GM18499 (cell line): ENCODE data around the gene EARS2.
"Not testable (repeated sequence)": the region's sequence is repeated elsewhere in the genome, so short reads cannot be mapped to it uniquely, and the experiment has no call there.

Source experiments
- ATAC-seq: cut with Tn5 transposase; IDR thresholded peaks from one replicate; pipeline ENCODE4 v1.9.1; 2021; ENCODE audit warnings: moderate number of reproducible peaks; ENCODE audit not compliant: insufficient read depth, unreplicated experiment

The EARS2 gene

DNA sequence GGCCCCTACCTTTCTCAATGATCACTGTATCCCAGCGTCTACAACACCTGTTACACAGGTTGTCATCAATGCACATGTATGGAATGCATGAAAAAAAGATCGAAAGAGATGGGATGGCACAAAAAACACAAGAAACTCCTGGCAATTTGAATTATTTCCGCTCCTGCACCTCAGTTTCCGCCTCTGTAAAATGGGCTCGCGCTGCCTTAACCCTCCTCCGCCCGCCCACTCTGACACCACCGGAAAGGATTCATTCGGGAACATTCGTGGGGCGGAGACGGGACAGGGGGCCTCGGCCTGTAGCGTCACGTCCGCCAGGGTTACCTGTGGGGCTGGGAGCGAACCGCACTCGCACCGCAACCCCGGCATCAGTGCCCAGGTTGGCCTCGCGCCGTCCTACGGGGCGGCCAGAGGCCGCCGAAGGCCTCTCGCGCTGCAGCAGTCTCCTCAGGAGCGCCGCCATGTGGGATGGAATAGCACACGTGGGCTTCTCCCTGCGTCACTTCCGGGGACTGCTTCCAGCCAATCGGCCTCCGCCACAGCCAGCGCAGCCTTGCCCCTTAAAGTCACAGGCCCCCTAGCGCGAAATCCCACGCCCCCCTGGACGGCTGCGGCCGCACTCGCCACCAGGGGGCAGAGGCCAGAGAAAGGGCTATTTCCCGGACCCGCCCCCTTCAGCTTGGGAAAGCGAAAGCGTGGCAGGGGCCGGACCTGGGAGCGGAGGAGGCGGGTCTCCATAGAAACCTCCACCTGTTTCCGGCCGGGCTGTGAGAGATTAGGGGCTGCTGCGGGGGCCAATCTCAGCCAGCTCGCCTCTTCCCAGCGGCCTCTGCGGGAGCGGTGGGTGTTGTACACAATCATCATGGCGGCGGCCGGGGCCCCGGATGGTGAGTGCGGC is at the start of gene EARS2, which contains the start of gene UBFD1:
Gene EARS2, minus strand, starts transcription at position 470 of the 898 bp plus-strand sequence. Its CDS starts 7 bp downstream, at position 463.
Gene UBFD1, plus strand, starts transcription at position 847 of the 898 bp plus-strand sequence. Its CDS starts 16 bp downstream, at position 863.
- peak; percentile 83 for ATAC-seq

DNA sequence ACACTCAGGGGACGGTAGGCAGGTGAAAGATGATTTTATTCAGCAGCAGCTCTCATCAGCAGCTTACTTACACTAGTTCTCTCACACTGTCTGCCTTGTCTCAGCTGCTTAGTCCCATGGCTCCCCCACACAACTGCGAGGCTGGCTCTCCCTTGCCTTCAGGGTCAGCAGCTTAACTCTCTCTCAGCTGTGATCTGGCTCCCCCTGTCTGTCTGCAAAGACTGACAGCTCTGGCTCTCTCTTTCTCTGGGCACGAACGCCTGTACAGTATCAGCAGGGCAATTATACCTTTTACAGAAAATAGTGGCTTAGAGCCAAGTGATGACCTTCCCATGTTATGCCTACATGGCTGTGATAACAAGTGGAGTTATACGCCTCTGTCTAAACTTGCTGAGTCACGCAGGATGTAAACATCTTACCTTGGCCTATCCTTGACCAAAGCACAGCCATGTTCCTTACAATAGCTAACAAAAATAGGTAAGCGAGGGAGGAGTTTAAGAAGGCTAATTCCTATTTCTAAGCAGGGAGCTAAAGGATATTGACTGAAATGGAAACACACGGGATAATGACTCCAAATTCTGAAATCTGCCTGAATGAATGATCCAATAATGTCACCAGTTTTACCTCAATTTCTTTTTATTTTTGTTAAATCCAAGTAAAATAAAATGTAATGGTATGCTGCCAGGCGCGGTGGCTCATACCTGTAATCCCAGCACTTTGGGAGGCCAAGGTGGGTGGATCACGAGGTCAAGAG is 40.0 kb upstream of the EARS2 start:
- ATAC-seq, result no peak

DNA sequence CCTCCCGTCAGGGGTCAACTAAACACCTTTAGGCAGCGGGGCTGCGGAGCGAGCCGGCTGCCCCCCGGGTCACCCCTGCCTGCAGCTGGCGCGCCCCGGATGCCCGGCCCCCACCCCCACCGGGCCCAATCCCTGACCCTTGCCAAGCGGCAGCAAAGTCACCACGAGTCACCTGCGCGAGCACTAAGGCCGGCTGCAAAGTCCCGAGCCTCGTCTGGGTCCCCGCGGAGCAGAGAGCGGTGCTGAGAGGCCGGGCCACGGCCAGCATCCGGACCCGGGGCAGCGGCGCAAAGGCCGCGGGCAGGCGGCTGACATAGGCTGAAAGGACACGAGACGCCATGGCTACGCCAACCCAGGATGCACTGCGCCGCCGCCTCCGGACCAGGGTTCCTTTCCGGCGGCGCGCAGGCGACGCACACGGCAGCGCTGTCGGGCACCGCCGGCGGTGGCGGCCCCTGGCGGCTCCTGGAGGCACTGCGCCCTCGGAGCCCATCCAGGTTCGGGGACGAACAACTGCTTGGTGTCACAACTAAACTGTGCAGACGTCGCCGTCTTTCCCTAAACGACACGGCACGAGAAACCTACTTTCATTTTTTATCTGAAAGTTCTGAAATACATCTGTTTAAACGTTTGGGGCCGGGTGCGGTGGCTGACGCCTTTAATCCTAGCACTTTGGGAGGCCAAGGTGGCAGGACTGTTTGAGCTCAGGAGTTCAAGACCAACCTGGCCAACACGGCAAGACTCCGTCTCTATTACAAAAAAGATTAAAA is 39.0 kb upstream of the EARS2 start, which contains the start of gene NDUFAB1:
Gene NDUFAB1, minus strand, starts transcription at position 366 of the 770 bp plus-strand sequence. Its CDS starts 26 bp downstream, at position 340.
- peak; percentile 46 for ATAC-seq

DNA sequence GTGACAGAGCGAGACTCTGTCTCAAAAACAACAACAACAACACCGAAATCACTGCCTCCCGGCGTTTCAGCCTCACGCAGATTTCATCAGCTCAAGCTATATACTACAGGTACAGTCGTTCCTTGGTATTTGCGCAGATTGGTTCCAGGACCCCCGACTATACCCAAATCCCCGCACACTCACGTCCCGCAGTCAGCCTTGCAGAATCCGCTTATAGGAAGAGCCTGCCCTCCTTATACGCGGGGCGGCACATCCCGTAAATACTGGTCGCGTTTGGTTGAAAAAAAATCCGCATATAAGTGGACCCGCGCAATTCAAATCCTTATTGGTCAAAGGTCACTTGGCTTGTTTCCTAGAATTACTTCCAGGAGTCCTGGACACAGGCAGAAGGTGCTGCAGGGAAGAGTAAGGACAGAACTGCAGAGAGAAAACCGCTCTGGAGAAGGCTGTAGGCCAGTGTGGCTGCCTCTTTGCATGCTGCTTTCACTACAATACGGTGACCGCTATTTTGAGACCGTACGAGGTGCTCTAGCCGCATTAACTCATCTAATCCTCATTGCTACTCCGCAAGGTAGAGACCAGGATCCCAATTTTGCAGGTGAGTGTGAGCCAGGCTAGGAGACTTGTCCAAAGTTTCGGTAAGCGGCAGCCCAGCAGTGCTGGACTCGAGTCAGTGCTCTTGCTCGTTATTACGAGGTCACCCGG is 38.2 kb upstream of the EARS2 start:
- no peak for ATAC-seq

DNA sequence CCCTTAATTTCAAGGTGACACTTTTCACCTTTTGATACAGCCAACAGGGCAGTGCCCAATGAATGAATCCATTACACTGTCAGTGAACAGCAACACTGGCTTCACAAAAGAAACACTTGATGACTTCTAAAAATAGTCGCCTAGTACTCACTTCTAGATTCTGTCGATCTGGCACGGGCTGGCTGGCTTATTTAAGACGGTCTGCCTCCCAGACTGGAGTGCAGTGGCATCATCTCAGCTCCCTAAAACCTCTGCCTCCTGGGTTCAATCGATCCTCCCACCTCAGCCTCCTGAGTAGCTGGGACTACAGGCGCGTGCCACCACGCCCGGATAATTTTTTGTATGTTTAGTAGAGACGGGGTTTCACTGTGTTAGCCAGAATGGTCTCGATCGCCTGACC is 37.0 kb upstream of the EARS2 start:
- no peak for ATAC-seq

DNA sequence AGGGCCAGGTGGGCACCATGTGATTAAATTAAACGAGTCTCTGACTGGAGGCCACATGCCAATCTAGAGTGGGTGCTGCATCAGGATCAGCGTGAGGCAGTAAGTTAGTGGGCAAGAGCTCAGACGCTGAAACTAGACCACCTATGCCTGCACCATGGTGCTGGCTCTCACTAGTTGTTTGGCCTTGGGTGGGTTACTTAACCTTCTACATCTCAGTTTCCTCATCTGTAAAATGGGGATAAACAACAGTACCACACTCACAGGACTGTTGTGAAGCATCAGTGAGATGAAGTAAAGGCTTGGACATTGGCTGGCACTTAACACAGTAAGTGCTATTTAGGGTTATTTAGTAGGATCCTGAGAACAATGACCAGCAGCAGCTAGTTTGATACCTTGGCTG is 33.0 kb upstream of the EARS2 start:
- no peak for ATAC-seq

DNA sequence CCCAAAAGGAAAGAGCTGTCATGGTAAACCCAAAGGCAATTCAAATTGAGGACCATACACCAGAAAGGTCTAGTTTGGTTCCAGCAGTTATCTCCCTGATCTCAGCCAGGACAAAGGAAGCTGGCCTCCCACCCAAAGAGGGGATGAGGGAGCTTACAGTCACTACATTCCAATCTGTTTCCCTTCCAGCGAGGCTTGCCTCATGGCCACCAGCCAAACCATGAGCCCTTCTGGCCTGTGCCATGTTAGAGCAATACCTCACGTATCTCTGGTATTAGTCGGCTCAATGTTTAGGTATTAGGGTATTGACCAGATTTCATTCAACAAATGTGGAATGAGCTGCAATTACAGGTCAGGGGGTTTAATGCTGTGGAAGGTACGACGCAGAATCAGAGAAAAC is 30.6 kb upstream of the EARS2 start:
- ATAC-seq, result no peak

DNA sequence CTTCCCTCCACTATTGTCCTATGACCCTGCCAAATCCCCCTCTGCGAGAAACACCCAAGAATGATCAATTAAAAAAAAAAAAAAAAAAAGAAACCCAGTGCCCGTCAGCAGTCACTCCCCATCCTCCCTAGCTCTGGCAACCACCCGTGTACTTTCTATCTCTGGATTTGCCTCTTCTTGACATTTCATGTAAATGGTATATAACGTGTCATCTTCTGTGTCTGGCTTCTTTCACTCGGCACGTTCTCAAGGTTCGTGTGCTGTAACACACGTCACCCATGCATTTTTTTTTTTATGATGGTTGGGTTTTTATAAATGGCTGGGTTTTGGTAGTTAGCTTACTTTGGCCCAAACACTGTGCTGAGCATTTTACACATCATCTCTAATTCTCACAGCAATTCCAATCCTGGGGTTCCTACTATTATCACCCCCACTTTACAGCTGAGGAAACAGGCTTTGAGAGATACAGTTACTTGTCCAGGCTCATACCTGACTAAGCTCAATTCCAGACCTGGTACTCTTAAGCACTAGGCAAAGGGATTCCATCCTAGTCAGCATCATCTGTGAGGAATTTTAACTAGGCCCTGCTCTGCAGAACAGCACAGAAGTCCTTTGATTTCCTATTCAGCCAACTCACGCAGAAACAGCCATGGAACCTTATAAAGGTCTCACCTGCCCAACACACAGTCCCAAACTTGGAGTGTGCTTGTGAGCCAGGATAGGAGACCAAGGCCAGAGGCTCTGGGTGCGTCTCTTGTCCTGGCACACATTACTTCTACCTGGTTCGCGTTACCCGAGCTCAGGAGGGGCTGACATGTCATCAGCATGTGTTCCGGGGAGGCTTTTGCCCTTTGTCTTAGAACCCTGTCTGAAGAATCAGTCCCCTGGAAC is 27.3 kb upstream of the EARS2 start:
- no peak for ATAC-seq

DNA sequence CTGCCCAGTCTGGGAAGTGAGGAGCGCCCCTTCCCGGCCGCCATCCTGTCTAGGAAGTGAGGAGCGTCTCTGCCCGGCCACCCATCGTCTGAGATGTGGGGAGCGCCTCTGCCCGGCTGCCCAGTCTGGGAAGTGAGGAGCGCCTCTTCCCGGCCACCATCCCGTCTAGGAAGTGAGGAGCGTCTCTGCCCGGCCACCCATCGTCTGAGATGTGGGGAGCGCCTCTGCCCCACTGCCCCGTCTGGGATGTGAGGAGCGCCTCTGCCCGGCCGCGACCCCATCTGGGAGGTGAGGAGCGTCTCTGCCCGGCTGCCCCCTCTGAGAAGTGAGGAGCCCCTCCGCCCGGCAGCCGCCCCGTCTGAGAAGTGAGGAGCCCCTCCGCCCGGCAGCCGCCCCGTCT is 26.1 kb upstream of the EARS2 start:
- ATAC-seq, result not testable (repeated sequence)

DNA sequence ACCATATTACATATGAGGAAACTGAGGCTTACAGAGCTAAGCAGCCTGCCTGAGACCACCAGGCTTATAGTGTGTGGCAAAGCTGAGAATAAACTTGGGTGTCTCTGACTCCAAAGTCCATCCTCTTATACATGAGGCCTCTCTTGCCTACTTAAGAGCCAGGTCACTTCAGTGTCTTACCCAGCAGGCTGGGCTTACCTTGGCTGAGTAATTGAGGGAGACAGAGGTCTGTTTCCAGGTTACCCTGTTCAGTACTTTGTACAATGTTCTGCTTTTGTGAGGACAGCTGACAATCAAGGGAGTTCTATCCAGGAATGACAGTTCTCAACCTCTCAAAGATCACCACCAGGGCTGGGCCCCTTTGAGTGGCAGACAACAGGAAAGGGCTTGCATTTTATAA is 24.6 kb upstream of the EARS2 start:
- no peak for ATAC-seq

DNA sequence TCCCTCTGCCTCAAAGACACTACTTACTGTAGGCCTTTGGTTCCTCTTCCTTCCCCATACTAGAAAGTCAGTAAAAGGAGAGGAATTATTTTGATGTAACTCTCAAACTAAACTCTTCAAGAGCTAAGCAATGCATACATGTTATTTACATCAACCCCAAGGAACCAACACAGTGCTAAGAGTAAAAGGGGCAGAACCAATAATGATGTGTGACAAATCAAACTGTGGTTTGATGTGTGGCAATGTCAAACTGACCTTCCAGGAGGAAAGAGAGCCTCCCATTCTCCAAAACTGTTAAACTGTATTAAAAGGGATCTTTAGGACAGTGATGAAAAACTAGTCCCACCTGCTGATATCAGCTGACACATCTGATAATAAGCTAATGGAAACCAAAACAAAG is 23.2 kb upstream of the EARS2 start:
- ATAC-seq, result no peak

DNA sequence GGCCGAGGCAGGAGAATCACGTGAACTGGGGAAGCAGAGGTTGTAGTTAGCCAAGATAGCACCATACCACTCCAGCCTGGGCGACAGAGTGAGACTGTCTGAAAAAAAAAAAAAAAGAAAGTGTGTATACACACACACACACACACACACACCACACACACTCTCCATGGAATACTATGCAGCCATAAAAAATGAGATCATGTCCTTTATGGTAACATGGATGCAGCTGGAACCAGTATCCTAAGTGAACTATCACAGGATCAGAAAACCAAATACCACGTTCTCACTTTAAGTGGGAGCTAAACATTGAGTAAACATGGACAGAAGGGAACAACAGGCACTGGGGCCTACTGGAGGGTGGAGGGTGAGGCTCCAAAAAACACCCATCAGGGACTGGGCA is 22.2 kb upstream of the EARS2 start:
- no peak for ATAC-seq

DNA sequence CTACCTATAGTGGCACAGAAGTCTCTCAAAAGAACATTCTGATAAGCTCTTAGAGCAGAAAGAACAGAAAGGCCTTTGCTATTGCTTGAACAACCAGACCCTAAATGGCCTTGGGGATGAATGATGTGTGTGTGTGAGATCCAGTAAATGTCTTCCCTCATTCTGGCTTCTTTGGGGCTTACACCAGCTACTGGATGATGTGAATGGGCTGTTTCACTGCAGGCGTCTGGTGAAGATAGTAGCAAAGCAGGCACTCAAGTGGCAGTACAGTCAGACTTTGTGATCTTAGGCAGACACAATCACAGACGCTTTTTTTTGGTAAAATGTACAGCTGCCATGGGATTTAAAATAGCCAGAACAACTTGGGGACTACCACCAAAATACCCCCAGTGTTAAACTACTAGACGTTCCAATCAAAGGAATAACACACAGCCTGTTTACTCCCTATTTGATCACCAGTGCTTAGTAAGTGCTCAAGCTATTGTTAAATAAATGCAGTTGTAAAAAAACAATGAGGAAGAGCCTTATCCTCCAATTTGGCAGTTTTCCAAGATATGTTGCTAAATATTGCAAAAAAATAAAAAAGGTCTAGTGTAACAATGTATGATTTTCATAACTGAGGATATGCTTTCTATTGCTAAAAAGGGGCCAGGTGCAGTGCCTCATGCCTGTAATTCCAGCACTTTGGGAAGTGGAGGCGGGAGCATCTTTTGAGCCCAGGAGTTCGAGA is 21.1 kb upstream of the EARS2 start:
- ATAC-seq, result no peak

DNA sequence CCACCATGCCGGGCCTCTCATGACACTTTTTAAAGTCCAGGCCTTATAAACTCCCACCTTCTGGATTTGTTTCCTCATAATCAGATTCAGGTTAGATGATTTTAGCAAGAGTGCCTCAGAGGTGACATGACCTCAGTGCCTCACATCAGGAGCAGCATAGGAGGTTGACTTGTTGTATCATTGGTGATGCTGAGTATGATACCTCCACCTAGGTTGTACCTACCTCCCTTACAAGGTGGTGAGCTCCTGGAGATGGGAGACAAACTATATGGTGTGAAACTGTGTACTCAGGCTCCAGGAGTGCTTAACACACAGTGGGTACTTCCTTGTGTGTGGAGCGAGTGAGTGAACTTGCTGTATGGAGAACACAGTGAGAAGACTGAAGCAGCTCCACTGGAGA is 20.3 kb upstream of the EARS2 start:
- ATAC-seq, result no peak

DNA sequence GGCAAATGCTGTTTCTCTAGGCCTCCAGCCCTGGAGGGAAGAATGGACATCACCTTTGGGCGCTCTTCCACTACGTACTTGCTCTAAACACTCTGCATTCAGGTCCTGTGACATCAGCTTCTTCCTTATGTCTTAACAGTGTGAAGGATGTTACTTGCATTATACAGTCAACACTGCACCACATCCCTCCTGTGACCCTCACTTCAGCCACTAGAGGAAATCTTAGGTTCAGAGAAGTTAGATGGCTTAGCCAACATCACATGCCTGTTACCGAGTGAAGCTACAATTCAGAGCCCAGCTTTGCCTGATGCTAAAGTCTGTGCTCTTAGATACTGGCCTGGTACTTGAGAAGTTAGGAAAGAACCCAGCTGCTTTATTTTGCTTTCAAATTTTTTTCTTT is 18.7 kb upstream of the EARS2 start:
- ATAC-seq, result no peak

DNA sequence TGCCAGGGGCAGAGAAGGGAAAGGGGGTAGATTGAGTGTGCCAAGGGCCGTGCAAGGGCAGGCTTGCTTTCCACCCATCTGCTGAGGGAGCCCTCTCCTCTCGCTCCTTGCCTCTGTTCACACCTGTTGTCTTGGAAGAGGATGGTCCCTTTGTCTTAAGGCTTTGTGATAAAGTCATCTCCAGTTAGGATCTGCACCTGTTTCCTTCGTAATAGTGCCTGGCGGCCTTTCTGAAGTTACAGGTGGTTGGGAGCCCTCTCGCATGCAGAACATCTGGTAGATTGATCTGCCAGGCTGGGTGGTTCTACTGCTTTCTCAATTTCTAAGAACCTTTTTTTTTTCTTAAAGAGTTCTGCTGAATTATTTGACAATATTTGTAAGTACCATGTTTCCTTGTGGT is 16.7 kb upstream of the EARS2 start:
- ATAC-seq, result no peak

DNA sequence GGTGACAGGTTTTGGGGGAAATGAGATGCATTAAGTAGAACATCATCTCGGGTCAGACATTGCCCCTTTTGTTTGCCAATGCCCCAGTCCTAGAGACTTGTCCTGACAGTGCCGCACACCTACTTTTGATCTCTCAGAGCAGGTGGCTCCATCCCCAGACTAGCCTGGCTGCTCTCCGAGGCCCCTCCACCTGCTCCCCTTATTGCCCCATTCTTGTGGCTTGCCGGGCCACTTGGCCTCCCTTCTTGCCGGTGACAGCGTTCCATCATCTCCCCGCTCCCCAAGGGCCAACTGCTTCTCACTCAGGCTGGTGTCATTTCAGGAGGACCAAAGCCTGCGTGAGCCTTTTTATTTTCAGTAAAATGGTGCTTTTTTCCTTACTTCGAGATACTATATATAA is 15.2 kb upstream of the EARS2 start:
- ATAC-seq, result no peak

DNA sequence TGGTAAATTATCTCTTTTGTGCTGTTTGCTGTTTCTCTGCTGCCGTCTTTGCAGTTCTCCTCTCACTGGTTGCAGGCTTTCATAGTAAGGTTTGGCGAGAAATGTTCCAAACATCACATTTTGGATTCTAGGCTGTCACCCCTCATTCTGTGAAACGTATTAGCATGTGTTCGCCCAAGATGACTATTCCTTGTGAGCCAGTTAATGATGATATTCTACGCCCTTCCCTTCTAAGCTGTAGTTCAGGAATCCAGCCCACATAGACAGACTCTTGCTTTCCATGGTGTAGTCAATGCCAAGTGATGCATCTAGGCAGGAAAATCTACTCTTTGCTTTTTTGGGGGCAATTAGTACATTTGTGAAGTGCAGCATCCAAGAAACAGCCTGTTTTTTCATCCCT is 14.7 kb upstream of the EARS2 start:
- ATAC-seq, result no peak
